Measurements from ENCODE around the gene TRIM32. TPM values are rescaled to one million over a fixed set of nuclear protein-coding genes. Genes with fewer than 3 reads are reported as not detected.
A peak's percentile ranks its signal among the peaks of the same experiment; 100 is the strongest.

Gene TRIM32
- total RNA-seq, 2 experiments from 2014 or later: 19.3 to 20.2 TPM

DNA sequence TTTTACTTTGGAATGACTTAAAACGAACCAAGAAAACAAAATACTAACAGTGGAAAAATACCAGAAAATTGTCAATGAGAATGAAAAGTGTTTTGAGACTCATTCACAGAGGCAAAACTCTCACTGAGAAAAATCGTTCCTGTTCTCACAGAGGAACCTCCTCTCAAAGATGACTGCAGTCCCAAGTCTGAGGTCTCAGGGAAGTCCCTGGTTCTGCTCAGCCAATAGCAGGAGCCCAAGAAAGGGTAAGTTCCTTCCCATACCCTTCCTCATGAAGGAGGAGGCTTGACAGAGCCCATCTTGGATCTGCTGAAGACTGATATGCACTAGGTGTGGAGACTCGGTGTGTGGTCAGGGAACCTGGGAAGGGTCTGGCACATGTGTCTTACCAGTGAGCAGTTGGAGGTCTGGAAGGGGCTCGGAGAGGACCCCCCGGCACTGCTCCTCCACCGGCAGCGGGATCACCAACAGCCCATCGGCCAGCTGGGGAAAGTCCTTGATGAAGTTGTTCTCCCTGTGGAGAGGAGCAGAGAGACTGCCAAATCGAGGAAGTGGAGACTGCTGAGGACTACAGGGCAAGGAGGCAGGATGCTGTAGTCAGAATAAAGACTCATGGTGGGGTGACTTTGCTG lies 46.0 kb downstream of the TRIM32 start:
- no peaks in the 10 kb centered on the region for H3K9me3 Mint-ChIP-seq
- DNase-seq (no peak), ATAC-seq (ENCODE audit: low read depth) (no peak)
- H3K27ac Mint-ChIP-seq: no peak overlapping the region
- peaks cover 3% of the 10 kb centered on the region for H3K27me3 Mint-ChIP-seq
- no peaks in the 10 kb centered on the region for H3K4me1 Mint-ChIP-seq
- POLR2A ChIA-PET: no interaction called here
- H3K4me3 Mint-ChIP-seq: no peak overlapping the region
- no peaks in the 10 kb centered on the region for H3K36me3 Mint-ChIP-seq

DNA sequence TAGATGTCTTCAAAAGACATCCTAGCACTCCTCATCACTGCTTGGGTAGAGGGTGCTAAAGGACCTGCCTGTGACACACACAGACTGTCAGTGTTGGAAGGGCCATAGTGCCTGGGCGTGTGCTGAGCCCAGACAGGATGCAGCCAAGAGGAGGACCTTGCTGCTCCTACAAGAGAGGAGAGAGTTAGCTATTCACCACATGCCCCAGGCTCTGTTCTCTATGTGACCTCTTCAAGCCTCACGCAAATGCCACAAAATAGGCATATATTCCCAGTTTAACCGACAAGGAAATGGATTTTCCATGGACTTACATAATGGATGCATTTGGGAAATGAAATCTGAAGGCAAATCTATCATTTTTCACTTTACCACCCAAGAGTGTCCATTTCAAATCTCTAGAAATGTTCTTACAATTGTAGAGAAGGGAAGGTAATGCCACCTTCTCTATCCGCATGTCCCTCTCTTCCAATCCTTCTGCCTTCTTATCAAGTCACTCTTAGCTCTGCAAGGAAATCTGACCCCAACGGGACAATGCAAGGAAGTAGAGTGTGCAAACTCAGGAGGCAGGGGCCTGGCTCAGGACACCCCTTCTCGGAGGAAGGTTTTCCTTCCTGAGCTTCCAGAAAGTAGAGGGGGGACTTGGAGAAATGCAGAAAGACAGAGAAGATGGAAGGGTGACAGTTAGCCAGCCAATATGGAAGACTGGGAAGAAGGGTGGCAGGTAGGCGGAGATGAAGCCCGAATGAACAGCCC lies 49.5 kb downstream of the TRIM32 start:
- H3K27me3 Mint-ChIP-seq: peaks cover 3% of the 10 kb centered on the region
- ATAC-seq (ENCODE audit: low read depth) (no peak), DNase-seq (no peak)
- no peaks in the 10 kb centered on the region for H3K36me3 Mint-ChIP-seq
- H3K4me1 Mint-ChIP-seq: no peaks in the 10 kb centered on the region
- POLR2A ChIA-PET: no interaction called here
- no peak overlapping the region for H3K27ac Mint-ChIP-seq
- H3K9me3 Mint-ChIP-seq: no peaks in the 10 kb centered on the region
- H3K4me3 Mint-ChIP-seq: no peak overlapping the region

DNA sequence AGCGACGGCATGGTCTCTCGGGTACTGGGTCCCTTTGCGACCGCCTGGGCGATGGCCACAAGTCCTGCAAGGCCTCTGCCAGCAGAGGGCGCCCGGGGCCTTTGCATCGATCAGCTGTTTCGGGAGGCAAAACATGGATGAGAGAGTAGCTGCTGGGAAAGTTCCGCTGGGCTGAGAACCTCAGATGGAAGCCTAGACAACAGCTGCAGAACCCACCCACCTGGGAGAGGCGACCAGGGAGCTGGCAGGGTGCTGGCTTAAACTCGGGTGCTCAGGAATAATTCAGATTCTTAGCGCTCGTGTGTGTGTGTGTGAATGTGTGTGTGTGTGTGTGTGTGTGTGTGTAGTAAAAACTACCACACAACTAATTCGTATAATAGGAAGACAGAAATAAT lies 50.0 kb downstream of the TRIM32 start:
- Mint-ChIP-seq H3K4me1 (no peaks in the 10 kb centered on the region), H3K9me3 (no peaks in the 10 kb centered on the region), H3K36me3 (no peaks in the 10 kb centered on the region), H3K27ac (no peak overlapping the region), H3K27me3 (peaks cover 3% of the 10 kb centered on the region), H3K4me3 (no peak overlapping the region)
- ATAC-seq (ENCODE audit: low read depth): peak; percentile 50
- DNase-seq: peak; percentile 74
- POLR2A ChIA-PET: no interaction called here

DNA sequence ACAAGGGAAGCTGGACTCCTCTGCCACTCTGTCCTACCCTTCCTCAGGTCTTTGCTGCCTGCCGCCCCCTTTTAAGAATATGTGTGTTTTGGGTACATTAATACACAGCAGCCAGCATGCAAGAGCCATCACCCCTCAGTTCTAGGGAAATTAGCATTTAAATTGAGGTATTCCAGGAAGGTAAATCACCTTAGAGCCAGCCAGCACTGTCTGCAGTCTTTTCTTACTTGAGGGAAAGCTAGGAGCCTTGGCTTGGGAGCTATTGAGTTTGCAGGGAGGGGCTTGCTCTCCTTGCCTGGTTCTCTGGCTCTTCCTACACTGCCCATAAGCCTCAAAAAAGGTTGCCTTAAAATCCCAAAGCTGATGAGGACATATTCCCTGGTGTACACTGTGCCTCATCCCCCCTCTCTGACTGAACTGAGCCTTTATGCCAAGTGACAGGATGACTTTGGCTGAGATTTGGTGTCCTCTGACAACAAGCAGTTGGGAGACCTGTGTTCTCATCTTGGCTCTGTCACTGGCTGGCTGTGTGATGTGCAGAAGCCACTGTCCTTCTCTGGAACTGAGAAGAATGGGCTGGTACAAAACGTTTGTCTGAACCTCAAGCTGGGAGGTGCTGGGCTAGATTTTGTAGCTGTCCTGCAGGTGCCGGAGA lies 54.1 kb downstream of the TRIM32 start:
- ATAC-seq (ENCODE audit: low read depth) (no peak), DNase-seq (no peak)
- POLR2A ChIA-PET: interaction anchor here (0.6 kb wide), 1 partner anchor 1472 kb away, joined by 3 read pairs; no protein-coding TSS in a partner anchor
- H3K4me1 Mint-ChIP-seq: no peaks in the 10 kb centered on the region
- H3K27me3 Mint-ChIP-seq: no peaks in the 10 kb centered on the region
- no peaks in the 10 kb centered on the region for H3K9me3 Mint-ChIP-seq
- H3K4me3 Mint-ChIP-seq: no peak overlapping the region
- H3K27ac Mint-ChIP-seq: no peak overlapping the region
- no peaks in the 10 kb centered on the region for H3K36me3 Mint-ChIP-seq

DNA sequence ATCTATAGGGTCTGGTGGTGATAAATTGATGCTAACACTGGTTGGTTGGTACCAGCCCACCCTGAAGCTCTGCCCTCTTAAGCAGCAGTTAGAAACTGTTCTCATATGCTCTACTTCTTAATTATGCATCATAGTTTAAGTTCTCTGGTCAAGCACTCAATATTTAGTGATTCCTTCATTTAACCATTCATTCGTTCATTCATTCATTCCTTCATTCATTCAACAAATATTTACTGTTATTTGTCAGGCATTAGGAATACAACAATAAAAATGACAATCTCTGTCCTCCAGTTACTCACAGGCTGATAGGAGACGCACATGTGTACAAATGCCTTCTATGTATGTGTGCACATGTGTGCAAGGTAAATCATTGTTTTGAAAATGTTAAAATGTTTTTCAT lies 54.6 kb downstream of the TRIM32 start:
- ATAC-seq (ENCODE audit: low read depth) (no peak), DNase-seq (no peak)
- no peak overlapping the region for H3K27ac Mint-ChIP-seq
- H3K9me3 Mint-ChIP-seq: no peaks in the 10 kb centered on the region
- no peaks in the 10 kb centered on the region for H3K27me3 Mint-ChIP-seq
- H3K36me3 Mint-ChIP-seq: no peaks in the 10 kb centered on the region
- no peaks in the 10 kb centered on the region for H3K4me1 Mint-ChIP-seq
- no peak overlapping the region for H3K4me3 Mint-ChIP-seq
- POLR2A ChIA-PET: interaction anchor here (0.6 kb wide), 1 partner anchor 1472 kb away, joined by 3 read pairs; no protein-coding TSS in a partner anchor

DNA sequence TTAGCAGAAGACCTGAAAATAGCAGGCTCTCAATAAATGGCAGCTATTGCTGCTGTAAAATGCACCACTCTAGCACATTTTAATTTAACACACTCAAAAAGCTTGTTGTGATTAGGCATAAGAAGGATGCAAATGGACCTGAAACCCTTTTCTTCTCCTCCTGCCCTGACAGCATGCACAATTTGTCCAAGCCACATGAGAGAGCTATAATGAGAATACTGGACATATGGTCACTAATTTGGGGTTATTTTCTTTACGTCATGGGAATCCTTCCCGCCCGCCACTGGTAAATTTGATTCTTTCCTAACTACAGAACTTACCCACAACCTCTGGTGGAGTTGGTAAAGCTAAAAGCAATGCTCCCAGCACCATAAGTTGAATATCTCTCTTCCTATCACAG lies 62.1 kb downstream of the TRIM32 start:
- Mint-ChIP-seq H3K27me3 (peaks cover 7% of the 10 kb centered on the region), H3K9me3 (no peaks in the 10 kb centered on the region), H3K27ac (no peak overlapping the region), H3K4me1 (peaks cover 2% of the 10 kb centered on the region), H3K36me3 (no peaks in the 10 kb centered on the region), H3K4me3 (no peak overlapping the region)
- POLR2A ChIA-PET: no interaction called here
- DNase-seq (no peak), ATAC-seq (ENCODE audit: low read depth) (no peak)

DNA sequence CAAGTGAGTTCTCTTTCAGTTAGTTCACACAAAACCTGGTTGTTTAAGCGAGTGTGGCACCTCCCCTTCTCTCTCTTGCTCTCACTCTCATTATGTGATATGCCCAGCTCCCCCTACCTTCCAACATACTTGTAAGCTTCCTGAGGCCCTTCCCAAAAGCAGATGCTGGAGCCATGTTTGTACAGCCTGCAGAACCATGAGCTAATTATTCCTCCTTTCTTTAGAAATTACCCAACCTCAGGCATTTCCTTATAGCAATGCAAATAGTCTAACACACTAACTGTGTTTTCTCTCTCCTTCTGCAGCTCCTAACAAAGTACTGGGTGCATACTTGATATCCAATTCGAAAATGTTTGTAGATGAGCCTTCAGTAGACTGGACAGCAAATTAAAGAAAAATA lies 62.7 kb downstream of the TRIM32 start:
- H3K27ac Mint-ChIP-seq: no peak overlapping the region
- H3K4me3 Mint-ChIP-seq: no peak overlapping the region
- no peak for ATAC-seq (ENCODE audit: low read depth)
- no peaks in the 10 kb centered on the region for H3K9me3 Mint-ChIP-seq
- POLR2A ChIA-PET: no interaction called here
- DNase-seq: no peak
- H3K4me1 Mint-ChIP-seq: peaks cover 2% of the 10 kb centered on the region
- H3K27me3 Mint-ChIP-seq: peaks cover 7% of the 10 kb centered on the region
- H3K36me3 Mint-ChIP-seq: no peaks in the 10 kb centered on the region

DNA sequence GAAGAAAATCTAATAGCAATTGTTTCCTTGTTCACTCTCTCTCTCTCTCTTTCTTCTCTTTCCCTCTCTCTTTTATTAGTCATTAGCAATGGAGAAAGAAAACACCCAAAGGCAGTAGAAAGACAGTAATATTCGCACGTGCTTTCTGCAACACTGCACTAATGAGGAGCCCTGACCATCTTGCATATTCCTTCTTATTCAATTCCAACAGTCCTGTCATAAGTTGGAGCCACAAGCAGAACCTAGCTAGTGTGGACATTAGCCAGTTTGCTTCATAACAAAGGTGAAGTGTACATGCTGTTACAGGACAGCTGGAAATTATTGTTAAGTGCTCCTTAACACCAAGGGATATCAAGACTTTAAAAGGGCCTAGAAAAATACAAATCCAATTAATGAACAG lies 63.4 kb downstream of the TRIM32 start:
- no peak for ATAC-seq (ENCODE audit: low read depth)
- POLR2A ChIA-PET: no interaction called here

More for the DNA sequence above, 63.4 kb downstream of the TRIM32 start:
- DNase-seq: no peak
- Mint-ChIP-seq H3K27ac (no peak overlapping the region), H3K4me3 (no peak overlapping the region), H3K27me3 (peaks cover 7% of the 10 kb centered on the region), H3K4me1 (peaks cover 2% of the 10 kb centered on the region), H3K9me3 (peaks cover under 1% of the 10 kb centered on the region), H3K36me3 (no peaks in the 10 kb centered on the region)

All from activated naive CD8-positive, alpha-beta T cell treated with anti-CD3 and anti-CD28 coated beads, Interleukin-2, amount 10 ng/mL, durations not matched to agents 7 days and 5 days (primary cell).